Fibroblast of the aortic adventitia (primary cell): ENCODE measurements around the gene MKLN1. TPM values are rescaled to one million over a fixed set of nuclear protein-coding genes. Genes with fewer than 3 reads are reported as not detected.
"Not testable (repeated sequence)": the region's sequence is repeated elsewhere in the genome, so short reads cannot be mapped to it uniquely, and the experiment has no call there.

Experiments
- DNase-seq: peaks from one replicate; pipeline ENCODE4 v3.0.0-alpha.2; 2010; ENCODE audit warnings: low read depth
- H3K4me3 ChIP-seq: 2 replicates; pipeline ENCODE4 v1.5.1; 2011; ENCODE audit warnings: low read depth, mild to moderate bottlenecking, control low read depth, low read length, moderate library complexity
- CTCF ChIP-seq: IDR thresholded peaks from 2 replicates; pipeline ENCODE4 v1.5.1; 2011; ENCODE audit warnings: mild to moderate bottlenecking, low read length, control low read depth, inconsistent platforms; ENCODE audit not compliant: insufficient read depth
- total RNA-seq: library from RNA; depleted of rRNA; stranded (reverse); fragments of >200 nt; gene quantifications from 2 replicates; pipeline ENCODE4 v1.2.3, GENCODE V29; 2012; ENCODE audit warnings: low replicate concordance

Gene MKLN1
- total RNA-seq, 1 donor: 71.9 TPM

DNA sequence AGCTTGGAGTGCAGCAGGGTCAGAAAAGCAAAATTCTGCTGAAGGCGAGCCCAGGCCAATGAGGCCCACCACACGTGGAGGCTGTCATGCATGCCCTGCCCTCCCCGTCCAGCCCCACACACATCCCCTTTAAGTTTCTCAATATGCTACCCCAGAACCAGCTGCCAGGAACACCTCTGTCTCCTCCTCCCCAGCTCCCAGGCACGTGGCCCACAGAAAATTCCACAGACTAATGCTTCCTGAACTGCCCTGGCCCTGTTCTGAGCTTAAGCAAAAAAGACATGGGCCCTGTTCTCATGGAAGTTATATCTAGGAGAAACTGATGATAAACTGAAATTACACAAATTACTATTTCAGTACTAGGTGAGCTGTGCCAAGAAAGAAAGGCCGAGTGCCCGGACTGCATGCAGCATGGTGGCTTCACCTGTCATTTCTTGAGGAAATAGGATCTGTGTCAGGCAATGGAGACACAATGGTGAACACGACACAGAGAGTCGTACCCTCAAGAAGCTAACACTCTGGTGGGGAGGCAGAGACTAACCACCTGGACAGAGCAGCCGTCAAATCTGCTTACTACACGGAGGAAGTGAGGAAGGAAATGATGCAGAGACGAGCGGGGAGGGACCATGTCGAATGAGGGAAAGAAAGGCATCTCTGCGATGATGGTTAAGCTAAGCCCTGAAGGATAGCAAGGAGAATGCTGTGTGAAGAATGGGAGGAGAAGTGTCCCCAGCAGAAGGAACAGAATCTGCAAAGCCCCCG, 184.3 kb downstream of the MKLN1 start:
- DNase-seq: peak; percentile 37
- TF ChIP-seq CTCF: no peak
- H3K4me3 ChIP-seq: no peak overlapping the region

DNA sequence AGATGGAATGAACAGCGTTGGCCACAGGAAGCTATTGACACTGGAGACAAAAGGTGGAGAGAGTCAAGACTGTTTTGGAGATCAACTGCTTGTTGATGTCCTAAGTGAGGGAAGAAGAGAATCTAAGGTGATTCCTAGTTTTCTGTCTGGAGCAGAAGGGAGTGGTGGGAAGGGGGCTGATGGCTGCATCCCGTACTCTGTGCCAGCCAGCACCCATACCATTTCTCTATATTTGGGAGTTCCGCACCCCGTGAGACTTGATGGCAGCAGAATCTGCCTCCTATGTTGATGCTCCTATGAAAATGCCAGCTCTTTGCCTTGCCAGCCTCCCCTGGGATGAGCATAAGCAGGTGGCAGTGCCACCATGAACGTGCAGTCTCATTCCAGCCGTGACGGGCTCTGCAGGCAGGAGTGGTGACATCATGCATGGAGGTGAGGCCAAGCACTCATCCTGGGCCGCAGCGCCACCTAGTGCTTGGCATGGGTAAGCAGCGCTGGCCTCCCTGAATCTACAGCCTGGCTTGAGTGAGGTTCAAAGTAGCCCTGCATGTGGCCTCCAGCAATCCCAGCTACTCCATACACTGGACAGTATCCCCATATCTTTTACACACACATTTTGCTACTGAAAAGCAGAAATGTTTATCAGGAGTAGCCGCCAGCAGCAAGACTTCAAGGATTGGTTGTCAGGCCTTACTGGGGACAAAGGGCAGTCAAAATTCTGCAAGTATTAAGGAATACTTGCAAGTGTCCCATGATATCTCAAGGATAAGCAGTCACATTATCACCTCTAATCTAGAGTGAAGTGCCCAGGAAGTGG, 185.8 kb downstream of the MKLN1 start:
- peak; percentile 82 for DNase-seq
- no peak overlapping the region for H3K4me3 ChIP-seq
- peak; percentile 97 for TF ChIP-seq CTCF

DNA sequence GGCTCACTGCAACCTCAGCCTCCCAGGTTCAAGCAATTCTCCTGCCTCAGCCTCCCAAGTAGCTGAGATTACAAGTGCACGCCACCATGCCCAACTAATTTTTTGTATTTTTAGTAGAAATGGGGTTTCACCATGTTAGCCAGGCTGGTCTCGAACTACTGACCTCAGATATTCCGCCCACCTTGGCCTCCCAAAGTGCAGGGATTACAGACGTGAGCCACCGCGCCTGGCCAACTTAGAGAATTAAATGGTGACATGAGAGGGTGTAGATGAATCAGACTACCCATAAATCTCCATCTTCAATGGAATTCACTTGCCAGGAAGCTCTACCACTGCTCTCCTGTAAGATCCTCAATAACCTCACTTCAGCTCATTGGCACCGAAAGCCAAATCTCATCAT, 187.8 kb downstream of the MKLN1 start:
- DNase-seq, H3K4me3 ChIP-seq: not testable (repeated sequence)

- DNase-seq: no peak
- no peak for TF ChIP-seq CTCF
- H3K4me3 ChIP-seq: no peak overlapping the region
These were observed 189.7 kb downstream of the MKLN1 start for GRCh38 chr7:131517218-131517923.

GRCh38 chr7:131518626-131519025, 190.9 kb downstream of the MKLN1 start:
- no peak for TF ChIP-seq CTCF
- no peak overlapping the region for H3K4me3 ChIP-seq
- no peak for DNase-seq

GRCh38 chr7:131521651-131522163, 194.0 kb downstream of the MKLN1 start:
- DNase-seq: peak; percentile 58
- H3K4me3 ChIP-seq: no peak overlapping the region
- TF ChIP-seq CTCF: no peak
